Islet of Langerhans (tissue), 1 donor: ENCODE data around the gene ERI3.

Source experiments
- FAIRE-seq: peaks from one replicate; lab custom pipeline; 2011; peaks lifted over from hg19 to GRCh38; lab: Jason Lieb, UNC

Gene ERI3

DNA sequence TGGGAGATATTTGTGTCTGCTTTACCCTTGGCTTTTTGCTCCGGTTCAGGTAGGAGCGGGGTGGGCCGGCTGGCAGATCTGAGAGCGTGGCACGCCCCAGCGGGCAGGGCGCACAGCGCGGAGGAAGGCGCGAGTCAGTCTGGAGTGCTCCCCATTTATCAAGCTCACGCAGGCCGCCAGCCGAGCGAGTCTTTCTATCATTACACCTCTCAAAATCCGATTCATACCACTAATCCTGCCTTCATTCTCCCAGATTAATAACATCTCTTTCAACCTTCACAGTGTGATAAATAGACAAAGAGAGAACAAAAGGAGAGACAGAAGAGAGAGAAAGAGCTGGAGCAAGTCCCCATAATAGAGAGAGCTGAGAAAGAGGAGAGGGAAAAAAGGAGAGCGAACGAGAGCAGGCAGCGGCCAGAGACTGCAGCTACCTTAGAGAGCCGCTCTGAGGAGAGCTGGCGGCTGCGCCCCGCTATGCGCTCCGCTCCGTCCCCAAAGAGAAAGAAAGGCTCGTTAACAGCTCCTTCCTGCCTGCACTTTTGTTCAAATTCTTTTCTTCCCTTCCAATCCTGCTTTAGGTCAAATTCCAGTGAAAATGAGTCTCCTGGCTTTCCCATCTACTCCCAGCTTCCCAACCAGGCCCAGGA lies 93.8 kb downstream of the ERI3 start:
- no peak for FAIRE-seq

DNA sequence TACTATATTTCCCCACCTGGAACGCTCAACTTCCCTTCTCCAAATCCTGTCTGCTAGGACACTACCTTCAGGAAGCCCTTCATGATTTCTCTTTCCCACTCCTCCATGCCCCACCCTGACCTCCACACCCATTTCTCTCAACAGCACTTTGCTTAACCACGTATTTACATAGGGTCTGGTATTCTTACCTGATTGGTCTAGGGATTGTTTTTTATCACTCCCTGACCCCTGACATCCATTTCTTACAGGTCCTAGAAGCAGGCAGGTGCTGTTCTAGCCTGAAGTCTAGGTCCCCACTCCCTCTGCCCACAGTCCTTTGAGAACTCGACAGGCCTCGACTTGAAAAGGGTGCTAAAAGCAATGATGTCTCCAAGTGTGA lies 94.3 kb downstream of the ERI3 start:
- FAIRE-seq = no peak

DNA sequence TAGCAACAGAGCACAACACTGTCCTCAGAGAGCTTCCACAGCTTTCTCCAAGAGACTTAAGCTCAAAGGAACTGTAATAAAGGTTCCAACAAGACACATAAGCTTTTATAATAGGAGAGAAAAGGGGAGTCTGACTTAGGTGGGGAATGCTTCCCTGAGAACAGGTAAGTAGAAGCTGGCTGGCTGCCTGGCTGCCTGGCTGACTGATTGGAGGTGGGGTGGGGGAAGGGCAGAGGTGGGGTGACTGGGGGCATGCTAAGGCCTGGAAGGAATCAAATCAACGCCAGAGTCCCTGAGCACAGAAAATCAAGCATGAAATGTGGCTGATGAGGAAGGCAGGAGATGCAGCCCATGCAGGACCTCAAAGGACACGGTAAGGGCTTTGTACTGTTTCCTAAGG lies 96.0 kb downstream of the ERI3 start:
- FAIRE-seq = no peak

DNA sequence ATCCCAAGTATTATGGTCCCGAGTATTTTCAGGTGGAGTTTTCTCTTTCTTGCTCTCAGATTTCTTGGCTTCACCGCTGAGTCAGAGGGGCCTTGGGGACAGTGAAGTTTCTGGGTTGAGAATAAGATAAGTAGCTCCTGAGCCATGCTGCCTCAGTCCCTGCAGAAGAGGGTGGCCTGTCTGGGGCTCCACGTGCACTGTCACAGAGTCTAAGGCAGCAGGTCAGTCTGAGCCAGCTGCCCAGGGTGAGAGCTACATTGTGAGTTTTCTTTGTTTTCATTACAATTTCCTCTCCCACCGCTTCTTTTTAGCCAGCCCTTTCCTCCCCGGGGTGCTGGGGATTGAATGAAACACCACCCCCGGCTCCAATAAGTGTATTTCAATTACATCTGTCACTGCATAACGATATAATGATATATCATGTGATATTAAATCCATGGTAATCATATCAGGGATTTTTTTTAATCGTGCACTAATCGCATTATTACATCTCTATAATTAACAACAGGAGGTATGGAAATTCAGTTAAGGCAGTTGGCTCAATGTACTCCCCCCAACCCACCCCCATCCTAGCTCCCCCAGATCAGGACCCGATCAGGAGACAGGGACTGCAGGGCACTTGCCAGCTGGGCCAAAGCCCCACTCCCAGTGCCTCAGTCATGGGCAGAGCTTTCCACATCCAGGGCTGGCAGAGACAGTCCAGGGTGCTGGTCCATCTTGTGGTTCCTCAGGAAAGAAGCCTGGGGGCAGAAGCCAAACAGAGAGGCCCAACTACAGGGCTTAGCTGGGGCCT lies 98.1 kb downstream of the ERI3 start:
- no peak for FAIRE-seq

DNA sequence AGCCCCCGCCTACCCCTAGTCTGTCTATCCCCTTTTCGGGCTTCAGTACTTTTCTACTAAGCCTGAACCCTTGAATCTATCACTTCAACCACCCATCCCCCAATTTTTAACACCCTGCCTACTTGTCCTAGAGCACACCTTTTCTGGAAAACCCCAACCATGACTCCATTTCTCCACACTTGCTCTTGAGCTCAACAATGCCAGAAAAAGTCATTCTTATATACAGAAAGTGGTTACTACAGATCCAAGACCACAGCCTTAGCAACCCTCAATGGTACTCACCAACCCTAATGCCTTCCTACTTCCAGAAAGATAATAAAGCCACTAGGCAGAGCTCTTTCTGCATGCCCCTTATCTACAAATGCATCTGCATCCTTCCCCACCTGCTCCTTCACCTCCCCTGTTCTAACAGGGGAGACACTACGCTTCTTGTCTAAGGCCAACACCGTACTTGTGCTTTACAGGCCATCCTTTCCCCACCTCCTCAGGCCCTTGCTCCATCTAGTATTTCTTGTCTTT lies 100.6 kb downstream of the ERI3 start:
- FAIRE-seq = no peak

DNA sequence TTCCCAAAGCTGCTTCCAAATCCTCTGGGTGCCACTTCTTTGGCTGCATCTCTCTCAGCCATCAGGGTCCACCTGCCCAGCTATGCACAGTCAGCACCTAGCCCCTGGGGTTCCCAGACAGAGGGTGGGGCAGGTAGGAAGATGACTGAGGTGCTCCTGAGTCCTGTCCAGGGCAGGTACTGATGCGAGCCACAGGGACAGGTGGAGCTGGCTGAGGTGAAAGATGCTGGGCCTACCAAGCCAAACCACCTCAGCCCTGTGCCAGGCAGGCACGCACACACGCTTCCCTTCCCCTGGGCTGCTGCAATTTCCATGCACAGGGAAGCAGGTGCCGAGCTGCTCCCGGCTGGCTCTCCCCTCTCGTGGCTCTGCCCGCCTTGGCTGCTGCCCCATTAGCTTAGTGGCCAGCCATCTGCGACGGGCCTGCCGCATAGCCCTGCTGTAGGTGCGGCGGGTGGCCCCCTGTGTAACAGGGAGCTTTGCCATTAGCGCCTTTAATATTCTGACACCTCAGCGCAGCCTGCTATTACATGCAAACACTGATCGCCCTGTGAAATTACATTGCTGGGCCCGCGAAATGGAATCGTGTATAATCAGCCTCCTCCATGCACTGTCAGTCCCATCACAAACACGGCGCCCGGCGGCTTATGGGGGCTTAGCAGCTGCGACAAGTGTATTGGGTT lies 102.9 kb downstream of the ERI3 start:
- no peak for FAIRE-seq

DNA sequence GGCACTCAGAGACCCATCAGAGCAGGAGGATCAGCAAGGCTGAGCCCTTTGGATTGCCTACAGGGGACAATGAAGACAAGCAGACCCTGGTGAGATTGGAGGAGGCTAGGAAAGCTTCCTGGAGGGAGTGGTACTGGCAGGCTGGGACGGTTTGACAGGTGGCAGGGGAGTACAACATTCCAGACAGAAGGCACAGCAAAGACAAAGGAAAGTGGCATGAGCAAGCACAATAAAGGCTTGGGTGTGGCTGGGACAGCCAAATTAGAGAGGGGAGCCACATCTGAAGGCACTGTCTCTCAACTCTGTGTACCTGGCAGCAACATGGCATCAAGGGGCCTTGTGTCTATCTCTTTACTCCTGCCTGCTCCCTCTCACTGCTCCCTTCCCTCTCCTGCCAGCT lies 103.6 kb downstream of the ERI3 start:
- no peak for FAIRE-seq

DNA sequence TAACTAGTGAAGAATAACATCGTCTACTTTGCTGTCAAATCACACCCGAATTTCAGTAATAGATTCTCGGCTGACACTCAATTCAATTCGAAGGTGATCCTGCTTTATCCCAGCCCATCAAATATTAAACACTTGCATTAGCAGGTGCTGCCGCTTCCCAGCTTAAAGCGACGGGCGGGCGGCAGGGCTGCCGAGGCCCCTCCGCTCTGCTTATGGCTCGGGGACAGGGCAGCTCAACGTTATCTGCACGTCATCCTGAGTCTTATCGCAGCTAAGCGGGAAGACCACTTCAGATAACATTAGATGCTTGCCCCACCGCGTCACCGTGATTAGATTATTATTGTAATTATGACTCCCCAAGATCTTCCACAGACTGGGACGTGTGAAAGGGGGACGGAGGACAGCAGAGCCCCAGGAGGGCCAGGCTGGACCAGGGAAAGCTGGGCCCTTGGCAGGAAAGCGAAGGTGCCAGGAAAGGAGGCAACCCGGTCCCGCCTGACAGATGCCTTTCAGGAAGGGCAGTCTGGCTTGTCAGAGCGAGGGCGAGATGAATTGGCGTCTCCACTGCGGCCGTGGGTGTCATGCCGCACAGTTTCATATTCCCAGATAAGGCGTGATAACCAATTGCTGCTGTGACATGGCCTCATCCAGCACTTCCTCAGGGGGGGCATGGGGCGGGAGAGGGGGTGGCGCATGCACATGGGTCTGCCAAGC lies 104.8 kb downstream of the ERI3 start:
- FAIRE-seq = no peak

DNA sequence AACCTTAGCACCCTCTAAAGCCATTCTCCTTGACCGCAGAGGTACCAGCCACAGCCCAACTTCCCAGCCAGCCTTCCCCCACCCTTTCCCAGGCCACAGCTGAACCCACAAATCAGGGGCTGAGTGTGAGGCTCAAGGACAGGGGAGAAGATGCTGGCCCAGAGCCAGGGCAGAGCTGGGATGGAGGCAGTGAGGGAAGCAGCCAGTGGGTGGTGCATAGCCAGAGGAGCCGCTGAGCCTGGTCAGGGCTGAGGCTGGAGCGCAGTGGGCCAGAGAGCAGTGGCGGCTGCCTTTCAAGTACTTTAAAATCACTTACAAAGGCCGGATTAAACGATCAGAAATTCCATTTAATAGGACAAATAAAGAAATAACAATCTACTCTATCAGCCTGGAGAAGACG lies 105.5 kb downstream of the ERI3 start:
- FAIRE-seq = no peak

DNA sequence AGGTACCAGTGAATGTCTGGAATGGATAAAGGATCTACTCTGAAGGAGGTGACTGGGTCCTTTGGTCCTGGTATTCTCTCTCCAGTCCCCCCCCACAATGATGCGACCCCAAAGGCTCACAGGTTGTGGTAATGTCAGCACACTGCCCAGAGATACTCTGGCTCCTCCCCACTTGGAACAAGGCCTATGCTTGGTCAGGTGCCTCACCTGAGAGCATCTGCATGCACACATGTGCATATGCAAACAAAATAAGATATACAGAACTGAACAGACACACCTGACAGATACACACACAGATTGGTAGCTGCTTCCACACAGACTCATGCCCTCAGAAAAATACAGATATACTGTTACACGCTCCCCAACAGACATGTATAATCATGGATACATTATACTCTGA lies 108.3 kb downstream of the ERI3 start:
- no peak for FAIRE-seq

DNA sequence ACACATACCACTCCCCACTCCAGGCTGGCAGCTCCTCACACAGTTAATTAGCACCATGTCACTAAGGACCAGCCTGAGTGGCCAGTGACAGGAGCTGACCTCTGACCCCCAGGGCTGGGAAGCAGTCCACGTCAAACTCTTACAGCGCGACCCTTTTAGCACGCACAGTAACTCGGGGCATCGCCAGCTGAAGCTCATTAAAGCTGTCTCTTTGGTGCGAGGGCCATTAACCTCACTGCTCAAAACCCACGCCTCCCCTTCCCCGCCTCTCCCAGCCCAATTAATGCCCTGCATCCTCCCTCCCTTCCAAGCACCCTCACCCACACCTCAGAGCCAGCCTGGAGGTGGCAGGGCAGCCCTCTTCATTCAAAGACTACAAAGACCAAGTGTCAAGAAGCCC lies 110.1 kb downstream of the ERI3 start:
- FAIRE-seq = no peak

DNA sequence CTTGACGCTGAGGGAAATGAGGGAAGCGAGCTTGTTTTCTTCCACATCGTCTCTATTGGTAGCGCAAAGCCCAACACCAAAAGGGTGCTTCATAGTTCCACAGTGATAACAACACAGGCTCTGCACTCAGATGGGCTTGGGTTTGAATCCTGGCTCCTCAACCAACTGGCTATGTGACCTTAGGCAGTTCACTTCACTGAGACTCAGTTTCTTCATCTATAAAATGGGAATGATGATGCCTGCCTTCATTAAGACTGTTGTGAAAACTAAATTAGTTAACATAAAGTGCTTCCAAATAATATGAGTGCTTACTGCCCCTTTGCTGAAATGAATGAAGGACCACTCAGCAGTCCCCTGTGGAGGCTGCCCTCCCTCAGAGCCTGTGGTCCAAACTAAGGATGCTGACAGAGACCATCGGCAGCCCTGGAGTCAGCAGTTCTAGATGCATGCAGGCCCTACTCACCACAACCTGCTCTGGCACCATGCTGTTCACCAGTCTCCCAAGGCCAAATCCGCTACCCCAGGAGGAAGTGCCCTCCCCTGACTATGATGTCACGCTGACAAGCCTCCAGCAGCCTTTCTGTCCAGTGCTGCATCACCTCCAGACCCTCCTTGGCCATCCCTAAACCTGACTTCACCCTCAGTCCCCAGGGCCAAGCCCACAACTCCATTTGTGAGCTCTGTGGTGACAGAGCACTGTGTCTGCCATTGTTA lies 111.1 kb downstream of the ERI3 start:
- no peak for FAIRE-seq

DNA sequence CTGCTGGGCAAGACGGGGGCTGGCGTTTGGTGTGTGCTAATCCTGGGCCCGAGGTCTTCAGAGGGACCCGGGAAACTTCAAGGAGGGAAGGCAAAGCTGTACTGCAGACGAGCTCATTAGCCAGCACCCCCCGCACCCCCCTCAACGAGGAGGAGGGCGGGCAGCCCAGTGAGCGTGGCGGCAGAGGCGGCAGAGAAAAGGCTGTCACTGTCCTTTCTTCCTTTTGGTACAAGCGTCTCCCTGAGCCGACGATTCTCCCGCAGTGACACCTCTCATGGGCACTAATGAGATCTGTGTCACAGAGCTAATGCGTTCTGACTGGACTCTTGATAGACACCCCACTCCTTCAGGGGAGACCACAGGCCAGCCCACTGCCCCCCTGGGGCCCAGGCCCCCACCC lies 112.3 kb downstream of the ERI3 start:
- no peak for FAIRE-seq

DNA sequence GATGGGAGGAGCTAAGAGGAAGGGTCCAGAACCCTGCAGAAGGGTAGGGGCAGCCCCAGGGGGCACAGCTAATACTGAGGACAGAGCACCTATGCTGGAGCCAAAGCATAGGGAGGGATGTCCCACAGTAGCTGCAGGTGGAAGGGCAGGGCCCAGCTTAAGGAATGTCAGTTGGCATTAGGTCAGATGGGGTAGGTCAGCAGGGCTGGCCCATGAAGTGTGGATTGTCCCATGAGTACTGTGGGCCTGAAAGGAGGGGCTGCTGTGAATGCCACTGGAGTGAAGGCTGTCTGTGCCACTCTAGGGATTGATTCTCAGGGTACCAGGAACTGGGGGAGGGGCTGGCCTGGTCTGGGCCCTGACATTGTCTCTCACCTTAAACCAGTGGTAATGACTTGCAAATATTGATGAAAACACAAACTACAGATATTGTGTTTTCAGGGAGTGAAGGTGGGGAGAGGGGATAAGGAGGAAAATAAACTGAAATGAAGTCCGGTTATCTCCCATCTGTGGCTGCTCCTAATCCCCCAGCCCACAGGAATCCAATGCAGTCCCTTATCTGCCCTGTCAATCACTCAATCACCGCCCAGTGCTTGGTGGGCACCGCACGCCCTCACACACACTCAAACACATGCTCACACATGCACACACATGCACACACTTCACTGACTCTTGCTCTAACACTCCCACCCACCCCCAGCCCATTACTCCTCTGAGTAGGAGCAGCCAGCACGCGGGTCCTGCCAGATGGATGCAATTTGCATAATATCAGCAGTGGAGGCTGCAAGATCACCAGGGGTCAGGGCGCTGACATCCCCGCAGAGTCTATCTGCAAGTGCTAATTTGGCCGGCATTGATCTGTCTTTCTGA lies 114.0 kb downstream of the ERI3 start:
- no peak for FAIRE-seq

DNA sequence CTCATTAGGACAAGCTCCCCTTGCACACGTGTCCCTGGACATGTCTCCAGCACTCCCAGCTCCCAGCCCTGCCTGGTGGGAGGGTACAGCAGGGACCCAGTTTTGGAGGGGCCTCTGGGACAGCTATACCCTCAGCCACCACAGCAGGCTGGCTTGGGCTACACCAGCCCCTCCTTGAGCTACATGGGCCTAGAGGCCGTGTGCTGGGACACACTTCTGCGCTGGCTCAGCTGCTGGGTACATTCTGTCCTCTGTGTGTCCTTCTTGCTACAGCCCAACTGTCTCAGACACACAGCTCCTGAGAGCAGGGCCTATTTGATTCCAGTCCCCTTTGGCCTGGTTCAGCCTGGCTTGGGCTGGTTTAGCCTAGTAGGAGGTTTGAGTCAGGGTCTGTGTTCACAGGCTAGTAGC lies 115.1 kb downstream of the ERI3 start:
- no peak for FAIRE-seq

DNA sequence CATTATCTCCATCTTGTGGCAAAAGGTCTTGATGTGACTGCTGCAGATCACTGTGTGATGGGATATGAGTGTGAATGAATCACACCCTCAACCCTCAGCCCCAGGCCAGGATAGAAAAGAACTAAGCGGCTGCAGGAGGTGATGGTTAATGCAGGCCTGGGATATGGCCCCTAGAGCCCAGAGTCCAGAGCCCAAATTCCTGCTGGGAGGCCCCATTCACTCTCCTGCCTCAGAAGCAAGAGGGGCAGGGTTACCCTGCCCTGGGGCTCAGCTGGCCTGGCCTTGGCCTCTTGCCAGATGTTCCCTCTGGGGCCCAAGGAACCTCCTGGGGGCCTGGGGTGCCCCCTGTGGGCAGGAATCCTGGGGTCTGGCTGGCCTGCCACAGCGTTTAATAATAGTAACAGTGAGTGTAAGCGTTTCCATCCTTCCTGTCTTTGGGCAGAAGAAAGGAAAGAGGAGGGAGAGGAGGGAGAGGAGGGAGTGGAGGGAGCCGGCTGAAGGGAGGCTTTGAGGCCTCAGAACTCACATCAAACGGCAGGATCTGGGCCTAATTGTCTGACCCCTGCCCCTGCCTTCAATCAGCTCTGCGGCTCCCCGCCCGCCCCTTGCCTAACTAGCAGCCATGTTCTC lies 115.6 kb downstream of the ERI3 start:
- FAIRE-seq = no peak

DNA sequence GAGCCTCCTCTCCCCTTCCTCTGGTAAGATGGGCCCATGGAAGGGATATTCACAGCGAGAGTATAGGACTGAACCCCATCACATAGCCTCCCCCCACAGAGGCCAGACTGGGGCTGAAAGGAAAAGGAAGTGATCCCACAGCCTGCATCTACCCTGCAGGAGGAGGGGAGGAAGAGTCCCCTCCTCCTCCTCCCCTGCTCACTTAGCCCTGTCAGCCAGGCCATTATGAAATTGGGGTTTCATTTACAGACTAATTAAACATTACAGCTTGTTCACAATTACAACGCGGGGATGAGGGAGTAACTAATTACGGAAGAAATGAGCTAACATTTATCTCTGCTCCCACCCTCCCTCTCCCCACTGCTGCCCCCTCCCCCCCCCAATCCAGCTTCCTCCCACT lies 116.4 kb downstream of the ERI3 start:
- no peak for FAIRE-seq

DNA sequence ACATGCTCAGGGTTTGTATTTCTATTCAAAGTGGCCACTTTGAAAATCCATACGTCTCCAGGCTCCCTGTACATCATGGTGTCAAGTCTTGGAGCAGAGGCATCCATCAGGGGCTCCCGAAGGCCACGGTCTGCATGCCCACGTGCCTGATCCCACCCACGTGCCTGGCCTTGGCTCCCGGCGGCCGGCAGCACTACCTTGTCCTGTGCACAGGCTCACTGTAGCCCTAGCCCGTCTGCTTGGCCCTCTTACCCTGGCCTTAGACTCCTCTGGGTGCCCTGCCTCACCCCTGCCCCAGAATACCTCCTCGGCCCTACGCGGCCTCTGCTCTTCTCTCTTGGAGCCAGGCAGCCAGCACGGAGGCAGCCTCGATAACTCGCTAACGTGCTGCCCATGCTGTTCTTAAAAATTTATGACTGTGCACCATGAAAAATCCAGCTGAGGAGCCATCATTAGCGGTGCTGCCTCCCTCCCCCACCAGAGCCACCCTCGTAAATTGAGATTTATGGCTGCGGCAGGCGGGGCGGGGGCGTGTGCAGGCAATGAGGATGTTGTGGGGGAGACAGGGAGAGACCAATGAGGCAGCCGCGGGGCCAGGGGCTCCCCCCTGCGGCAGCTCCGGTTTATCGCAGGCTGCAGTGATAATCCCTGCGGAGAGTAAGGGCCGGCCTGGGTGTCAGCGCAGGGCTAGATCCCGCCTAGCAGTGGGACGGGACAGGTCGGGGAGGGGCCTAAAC lies 117.2 kb downstream of the ERI3 start:
- FAIRE-seq = no peak

DNA sequence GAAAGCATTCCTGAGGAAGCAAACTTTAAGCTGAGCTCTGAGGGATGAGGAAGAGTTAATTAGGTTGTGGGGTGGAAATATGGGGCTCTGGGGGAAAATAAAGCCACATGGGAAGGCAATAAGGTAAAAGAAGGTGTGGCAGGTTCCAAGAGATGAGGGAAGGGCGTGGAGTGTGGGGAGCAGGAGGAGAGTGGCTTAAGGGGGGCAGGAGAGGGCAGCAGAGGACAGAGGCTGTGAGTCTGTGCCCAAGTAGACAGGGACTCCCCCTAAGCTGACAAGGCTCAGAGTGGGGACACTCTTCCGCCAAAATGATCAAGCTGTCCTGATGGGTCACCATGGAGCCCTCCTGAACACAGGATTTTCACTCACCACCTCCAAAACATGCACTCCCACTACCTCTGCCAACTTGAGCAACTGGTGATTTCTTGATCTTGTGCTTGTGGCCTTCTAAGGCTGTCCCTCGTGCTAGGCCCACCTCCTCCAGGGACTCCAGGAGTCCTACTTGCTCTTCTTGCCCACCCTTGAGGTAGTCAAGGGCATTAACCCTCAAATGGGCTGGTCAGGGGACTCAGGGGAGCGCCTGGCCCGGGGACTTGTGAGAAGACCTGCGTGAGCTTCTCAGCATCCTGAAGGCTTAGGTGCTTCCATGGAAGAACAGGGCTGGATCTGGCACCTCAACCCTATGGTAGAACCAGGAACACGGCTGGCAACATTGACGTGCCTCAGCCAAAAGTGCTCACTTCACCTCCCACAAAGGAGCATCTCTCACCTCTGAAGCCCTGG lies 118.4 kb downstream of the ERI3 start:
- FAIRE-seq = no peak
